Posterior cingulate gyrus (tissue), 11 donors: ENCODE results near the gene SLC13A2.

ENCODE experiments used
- DNase-seq, 10 donors: peaks; one replicate each; pipeline versions ENCODE4 v3.0.0 to v3.0.0-alpha.2; 2020 to 2021; ENCODE audit warnings: mixed read lengths in 3 of 10
- intact Hi-C: fragments of 100-400 bp; cut with DNase I; formaldehyde crosslinking; loops from one replicate; pipeline ENCODE4 v1.15.1; 2023

SLC13A2 gene

DNA sequence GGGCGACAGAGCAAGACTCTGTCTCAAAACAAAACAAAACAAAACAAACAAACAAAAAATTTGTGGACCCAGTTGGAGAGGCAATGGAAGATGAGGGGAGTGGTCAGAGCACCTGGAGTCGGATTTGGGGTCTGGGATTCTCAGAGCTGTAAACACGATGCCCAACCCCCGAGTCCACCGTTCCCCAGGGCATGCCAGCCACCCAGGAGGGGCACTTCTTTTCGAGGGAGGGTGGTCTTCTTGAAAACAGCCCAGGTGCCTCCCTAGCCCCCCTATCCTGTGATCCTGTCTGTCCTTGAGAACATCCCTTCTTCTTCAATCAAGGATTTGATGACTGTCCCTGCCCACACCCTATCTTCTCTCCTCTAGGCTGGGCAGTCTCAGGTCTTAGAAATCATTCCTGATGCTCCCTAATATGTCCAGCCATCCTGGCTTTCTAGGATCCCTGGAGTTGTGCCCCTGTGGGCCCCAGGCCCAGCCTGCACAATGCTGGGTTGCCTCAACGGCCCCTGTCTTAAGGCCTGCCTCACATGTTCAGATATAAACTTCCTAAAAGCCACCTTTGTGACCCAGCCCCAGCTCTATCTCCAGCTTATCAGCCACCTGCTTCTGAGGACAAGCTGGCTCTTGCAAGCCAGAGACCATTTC lies 3.1 kb upstream of the SLC13A2 start:
- DNase-seq, result peak in 1 of 10 donors; percentile 60
- intact Hi-C loops, result no loop called here

DNA sequence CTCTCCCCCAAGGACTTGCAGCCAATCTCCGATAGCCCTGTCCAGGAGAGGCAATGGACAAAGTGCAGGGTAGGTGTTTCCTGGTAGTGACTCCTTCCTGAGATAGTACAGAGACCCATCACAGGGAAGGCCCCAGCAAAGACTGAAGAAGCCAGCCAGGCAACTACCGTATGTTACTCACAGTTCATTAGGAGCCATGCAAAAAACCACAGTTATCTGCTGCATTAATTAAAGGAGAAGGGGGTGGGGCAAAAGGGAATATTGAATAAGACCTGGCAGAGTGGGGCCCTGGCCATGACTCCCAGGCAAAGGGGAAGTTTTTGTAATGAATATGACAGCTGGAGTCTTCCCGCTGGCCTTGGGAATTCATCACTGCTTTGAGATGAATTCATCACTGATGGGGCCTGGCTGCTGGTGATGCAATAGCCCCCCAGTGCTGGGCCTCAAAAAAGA lies 2.5 kb upstream of the SLC13A2 start:
- intact Hi-C loops, result no loop called here
- no peak for DNase-seq

DNA sequence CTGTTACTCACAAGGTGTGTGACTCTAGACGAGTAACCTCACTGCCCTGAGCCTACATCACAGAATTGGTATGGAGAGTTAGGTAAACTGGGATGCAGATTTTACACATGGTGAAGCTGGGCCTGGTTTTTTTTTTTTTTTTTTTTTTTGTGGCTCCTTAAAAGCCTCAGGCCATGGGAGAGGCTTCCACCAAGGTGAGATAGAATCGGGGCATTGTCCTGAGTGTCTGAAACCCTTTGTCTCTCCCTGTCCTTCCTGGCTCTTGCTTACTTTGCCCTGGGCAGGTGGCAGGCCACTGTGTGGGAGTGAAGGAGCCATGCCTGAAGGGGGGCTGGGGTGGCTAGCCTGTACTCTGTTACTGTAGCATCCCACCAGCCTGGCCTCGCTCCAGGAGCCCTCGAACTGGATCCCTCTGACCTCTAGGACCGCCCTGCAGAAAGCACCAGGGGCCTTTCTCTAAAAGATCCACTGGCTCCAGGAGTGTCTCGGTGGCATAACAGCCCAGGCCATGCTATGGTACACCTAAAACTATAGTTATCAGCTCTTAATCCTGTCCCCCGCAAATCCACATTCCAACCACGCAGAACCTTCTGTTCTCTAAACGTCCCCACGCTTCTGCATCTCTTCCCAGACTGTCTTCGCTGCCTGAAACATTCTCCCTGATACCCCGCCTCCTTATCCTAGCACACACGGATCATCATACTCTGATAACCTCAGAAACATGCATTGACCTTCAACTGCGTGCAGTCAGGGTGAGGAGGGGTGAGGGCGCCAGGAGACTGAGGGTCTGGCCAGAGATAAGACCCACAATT lies 1.7 kb upstream of the SLC13A2 start:
- intact Hi-C loops, result no loop called here
- DNase-seq, result peak in 1 of 10 donors; percentile 64

DNA sequence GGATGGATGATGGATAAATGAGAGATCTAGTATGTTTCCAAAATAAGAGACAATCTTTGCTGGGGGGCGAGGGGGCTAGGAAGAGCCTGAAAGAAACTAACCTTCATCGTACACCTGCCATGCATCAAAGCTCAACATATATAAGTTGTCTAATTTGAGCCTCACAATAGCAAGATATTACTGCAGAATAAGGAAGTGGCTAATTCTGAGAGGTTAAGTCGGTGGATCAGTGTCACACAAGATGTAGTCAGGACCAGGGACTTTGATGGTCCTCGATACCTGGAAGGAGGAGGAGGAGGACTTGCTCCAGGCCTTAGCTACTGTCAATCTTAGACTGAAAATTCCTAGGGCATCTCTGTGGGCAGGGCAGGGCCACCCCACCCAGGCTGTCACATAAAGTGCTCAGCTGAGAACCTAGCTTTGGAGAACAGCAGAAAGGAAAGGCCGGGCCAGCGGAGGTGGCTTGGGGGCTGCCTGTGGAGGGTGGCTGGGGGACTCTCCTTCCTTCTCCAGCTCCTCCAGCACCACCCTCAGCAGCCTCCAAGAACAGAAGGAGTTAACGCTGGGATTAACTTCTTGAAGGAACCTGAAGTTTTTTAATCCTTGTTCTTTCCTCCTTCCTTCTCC lies 460 bp upstream of the SLC13A2 start:
- intact Hi-C loops, result no loop called here
- DNase-seq, result peak in 1 of 10 donors; percentile 5

DNA sequence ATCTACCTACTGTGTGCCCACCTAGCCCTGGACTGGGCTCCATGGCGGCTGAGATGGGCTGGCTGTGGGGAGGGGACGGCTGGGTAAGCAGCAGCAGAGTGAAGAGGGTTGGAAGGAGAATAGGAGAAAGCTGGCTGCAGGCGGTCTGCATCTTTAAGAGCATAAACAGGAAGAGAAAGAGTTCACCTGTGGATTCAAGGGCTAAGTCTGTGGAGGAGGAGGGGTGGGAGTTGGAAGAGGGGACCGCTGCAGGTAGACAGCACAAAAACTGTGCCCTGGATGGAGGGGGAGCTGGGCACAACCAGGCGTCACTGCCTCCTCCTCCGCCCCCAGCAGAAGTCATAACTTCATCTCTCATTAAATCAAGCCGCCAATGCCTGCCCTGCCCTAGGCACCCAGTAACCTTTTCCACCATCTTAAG lies 677 bp downstream of the SLC13A2 start:
- intact Hi-C loops, result no loop called here
- DNase-seq, result peak in 1 of 10 donors; percentile 19

DNA sequence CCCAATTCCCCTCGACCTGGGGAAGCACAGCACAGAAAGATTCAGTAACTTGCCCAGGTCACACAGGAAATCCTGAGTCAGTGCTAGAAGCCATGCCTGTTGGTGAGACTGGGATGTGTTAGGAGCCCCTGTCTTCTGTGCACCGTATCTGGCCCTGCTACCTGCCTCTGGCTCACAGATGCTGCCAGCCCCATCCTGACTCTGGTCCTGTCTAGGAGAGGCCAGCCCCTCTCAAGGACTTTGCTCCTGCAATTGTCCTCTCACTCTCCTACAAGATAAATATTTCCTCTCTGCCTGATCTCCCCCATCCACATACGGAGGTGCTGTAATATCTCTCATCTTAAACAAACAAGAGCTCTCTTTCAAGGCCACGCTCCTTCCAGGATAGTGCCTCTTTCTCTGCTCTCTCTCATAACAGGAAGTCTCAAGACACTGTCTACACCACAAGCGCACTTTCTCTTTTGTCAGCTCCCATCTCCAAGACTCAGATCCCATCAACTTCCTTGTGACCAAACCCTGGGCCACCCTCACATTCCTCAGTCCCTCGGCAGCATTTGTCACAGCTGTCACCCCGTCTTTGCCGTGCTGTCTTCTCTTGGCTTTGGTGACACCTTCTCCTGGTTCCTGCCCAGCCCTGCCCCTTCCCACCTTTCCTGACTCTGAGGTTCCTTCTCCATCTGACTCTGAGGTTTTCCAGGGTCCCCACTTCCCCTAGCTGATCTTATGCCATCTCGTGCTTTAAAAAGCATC lies 1.9 kb downstream of the SLC13A2 start:
- DNase-seq, result peak in 1 of 10 donors; percentile 14
- intact Hi-C loops, result no loop called here

DNA sequence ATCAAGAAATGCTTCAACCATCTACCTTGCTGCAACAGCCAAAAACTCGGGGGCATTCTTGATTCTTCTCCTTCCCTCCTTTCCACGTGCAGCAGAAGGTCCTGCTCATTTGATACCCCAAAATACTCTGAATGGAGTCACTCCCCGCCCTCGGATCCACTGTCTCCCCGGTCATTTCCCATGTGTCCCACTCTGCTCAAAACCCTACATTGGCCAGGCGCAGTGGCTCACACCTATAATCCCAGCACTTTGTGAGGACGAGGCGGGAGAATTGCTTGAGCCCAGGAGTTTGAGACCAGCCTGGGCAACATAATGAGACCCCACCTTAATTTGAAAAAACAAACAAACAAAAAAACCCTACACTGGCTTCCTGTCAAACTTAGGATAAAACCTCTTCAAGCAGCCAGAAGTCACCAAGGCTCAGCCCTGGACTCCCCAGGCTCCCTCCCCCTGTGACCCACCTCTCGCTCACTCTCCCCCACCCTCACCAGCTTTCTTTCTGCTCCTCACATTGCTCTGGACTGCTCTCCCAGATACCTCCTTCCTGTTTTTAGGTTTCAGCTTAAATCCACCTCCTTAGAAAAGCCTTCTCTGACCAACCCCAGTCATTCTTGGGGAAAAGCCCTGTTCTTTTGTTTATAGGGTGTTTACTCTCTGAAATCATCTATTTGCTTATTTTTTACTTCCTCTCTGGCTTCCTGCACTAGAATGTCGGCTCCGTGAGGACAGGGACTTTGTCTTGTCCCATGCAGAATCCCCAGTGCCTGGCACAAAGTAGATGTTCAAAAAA lies 2.8 kb downstream of the SLC13A2 start:
- intact Hi-C loops, result no loop called here
- DNase-seq, result peak in 1 of 10 donors; percentile 52

DNA sequence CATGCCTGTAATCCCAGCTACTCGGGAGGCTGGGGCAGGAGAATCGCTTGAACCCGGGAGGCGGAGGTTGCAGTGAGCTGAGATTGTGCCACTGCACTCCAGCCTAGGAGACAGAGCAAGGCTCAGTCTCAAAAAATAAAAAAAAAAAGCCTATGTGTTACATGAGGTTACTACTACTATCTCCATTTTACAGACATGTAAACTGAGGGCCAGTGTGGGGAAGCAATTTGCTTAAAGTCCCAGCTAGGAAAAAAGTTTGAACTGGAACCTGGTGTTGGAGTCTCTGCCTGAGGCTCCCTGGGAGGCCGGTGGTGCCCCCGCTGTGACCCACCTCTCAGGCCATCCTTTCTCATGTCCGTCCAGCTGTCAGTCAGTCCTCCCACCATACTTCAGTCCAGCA lies 4.5 kb downstream of the SLC13A2 start:
- DNase-seq, result peak in 2 of 10 donors; percentile 1 to 57
- intact Hi-C loops, result no loop called here

DNA sequence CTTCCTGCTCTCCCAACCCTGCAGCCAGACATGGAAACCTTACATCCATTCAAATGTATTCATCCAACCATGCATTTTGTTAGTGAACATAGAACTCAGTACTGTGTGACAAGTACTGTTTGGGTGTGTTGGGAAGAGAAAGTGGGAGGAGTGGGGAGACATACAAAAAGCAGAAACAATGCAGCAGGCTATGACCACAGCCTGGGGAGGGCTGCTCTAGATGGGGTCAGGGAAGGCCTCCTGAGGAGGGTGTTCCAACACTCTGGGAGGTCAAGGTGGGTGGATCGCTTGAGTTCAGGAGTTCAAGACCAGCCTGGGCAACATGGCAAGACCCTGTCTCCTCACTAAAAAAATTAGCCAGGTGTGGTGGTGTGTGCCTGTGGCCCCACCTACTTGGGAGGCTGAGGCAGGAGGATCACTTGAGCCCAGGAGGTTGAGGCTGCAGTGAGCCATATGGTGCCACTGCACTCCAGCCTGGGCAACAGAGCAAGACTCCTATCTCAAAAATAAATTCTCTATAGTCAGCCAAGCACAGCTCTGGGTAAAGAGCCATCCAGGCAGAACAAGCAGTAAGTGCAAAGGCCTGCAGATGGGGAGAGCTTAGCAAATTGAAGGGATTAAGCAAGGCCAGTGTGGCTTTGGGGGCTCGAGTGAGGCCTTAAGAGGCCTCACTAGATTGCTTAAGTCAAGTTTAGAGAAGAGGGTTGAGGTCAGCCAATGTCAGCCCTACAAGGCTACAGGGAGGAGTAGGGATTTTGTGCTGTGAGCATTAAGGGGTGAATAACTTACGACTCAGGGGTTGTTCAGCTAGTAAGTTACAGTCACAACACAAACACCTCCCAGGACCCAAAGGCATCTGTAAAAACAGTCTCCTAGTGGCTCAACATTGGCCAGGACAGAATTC lies 5.5 kb downstream of the SLC13A2 start:
- peak in 2 of 10 donors; percentile 15 to 25 for DNase-seq

DNA sequence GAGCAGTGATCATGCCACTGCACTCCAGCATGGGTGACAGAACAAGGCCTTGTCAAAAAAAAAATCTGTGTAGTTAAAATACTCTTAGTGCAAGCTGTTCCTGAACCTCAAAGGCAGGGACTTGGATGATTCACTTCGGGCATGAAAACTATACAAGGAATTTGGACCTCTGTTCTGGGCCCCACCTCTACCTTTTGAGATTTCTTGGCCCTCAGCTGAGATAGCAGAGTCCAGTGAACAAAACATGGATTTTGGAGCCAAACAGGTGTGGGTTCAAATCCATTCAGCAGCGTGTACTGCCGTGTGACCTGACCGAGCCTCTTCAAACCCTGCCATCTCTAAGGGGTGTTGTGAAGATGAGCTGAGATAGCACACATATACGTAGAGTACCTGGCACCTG lies 6.8 kb downstream of the SLC13A2 start:
- DNase-seq, result peak in 1 of 10 donors; percentile 1
- intact Hi-C loops, result no loop called here

More for the DNA sequence above, 5.5 kb downstream of the SLC13A2 start:
- intact Hi-C loops, result no loop called here

DNA sequence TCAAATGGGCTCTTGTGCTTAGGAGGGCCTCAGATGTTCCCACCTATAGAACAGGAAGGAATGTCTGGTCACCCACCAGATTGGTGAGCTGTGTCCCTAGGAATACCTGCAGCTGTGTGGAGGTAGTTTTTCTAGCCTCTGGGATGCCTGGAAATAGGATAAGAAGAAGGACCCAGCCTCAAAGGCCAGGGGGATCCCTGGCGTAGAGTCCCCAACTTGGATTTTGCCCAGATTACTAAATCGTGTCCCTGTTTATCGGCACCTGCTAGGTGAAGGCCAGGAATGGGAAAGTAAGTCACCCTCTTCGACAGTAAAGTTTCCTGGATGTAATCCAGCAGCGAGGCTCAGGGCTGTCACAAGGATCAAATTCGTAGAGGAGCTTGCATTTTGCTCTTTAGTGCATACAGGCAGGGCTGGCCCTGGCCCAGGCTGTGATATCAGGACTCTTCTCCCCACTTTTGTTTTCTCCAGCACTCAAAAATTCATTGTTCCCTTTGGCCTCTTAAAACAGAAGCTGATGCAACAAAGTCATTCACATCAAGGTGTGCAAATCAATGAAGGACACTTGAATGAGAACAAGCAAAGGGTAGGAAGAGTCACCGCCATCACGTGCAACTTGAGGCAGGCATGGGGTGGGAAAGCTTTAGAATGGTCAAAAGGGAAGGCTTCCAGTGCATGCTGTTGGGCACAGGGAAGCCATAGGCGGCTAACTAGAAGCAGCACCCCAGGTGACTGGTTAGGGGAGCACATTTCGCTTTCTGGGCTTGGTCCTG lies 7.5 kb downstream of the SLC13A2 start:
- DNase-seq, result peak in 2 of 10 donors; percentile 27 to 67
- intact Hi-C loops, result no loop called here

DNA sequence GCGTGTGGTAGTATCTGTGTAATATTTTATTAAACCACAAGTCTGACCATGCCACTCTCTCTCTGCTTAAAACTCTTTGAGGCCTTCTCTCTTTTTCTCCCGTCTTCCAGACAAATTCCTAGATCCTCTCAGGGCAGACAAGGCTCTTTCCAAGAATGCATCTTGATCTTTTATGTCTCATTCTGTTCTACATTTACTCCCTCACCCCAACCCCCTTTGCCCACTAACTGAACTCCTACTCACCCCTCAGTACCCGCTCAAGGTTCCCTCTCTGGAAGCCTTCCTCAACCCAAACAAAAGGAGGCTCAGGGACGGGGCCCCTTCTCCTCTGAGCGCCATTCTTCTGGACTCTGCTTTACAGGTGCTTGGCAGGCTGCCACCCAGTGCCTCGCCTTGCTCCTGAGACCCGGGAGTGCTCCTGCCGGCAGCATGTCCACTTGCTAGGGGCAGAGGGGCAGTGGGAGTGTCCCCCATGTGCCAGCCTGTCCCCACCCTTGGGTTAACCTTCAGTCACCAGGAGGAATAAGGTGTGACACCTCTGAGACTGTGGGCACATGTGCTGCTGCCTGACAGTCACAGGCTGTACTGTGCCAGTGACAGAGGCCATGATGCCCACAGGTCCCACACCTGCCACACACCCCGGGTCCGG lies 9.2 kb downstream of the SLC13A2 start:
- intact Hi-C loops, result no loop called here
- peak in 2 of 10 donors; percentile 62 to 81 for DNase-seq

DNA sequence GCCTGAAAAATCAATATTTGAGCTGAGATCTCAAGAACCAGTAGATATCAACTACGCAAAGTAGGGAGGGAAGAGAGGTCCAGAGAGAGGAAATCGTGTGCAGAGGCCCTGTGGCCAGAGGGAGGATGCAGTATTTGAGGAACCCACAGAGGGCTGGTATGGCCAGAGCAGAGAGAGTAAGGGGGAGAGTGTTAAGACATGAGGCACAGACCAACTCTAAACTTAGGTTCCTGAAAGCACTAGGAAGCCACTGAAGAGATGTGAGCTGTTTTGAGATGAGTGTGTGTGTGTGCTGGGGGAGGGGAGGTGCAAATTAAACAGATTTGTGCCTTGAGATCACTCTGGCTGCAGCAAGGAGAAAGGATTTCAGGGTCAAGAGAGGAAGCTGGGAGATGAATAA lies 10.9 kb downstream of the SLC13A2 start:
- peak in 1 of 10 donors; percentile 1 for DNase-seq
- intact Hi-C loops, result no loop called here

DNA sequence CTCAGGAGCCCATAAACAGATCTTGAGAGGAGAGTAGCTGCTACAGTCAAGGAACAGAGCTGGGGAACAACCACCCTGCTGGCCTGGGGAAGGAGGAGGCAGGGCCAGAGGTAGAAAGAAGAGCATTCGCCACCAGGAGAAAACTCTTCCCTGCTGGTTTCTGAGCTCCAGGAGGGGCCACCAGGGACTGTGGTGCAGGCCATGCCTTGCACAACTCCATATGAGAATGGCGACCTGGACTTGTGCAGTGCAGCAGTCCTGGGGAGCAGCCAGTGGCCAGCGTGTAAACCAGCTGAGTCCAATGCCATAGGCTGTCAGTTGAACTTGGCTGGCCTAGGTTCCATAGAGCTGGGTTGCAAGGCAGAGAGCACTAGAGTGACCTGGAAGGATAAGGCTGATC lies 11.6 kb downstream of the SLC13A2 start:
- DNase-seq, result peak in 1 of 10 donors; percentile 44
- intact Hi-C loops, result no loop called here

DNA sequence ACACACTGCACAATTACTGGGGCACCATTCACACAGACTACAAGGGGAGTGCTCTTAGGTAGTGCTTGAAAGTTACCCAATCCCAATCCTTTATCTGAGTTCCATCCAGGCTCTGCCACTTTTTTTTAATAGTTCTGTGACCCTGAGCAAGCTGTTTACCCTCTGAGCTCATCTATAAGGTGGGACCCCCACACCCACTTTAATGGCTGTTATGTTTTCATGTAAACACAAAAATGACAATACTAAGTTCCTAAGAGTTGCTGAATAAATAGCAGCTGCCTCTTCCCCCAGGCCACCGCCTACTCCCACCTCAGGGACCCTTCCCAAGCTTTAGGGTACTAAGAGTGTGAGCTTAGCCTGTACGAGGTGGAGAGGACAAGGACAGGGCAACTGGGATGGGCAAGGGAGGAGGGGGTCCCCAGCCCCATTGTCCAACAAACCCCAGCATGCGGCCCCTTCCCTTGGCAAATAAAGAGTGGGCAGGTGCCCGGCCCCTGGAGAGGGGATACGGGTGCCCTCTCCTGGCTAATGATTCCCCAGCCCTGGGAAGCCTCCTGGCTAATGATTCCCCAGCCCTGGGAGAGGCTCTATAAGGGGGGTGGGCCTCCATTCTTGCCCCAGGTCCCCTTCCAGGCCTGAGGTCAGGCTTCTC lies 14.6 kb downstream of the SLC13A2 start:
- intact Hi-C loops, result no loop called here
- DNase-seq, result peak in 1 of 10 donors; percentile 69

DNA sequence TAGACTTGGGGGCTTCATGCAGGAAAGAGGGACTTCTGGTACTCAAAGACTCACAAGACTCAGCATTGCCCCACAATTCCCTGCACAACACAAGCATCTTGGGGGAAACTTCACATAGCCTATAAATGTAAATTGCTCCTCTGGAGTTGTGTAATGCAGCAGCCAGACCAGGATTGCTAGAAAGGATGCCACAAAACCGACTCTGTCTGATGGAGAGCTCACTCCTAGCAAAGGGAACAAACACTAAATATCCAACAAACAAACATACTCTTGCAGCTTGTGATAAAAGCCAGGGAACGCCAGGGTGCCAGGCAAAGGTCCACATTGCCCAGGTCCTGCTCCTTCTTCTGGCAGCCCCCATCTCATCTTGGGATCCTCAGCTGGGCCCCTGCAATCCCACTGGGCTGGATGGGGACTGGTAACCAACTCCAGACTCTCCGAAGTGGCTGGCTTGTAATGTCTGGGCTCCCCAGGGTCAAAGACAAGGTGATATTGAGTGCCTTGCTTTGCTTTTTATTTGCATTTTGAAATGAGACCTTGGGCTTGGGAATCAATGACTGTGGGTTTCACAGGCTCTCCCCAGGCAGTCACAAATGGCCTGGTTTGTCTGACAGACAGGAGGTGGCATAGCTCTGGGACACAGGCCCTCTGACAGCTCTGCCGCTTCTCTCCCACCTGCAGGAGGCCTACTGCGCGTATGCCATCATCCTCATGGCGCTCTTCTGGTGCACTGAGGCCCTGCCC lies 15.3 kb downstream of the SLC13A2 start:
- intact Hi-C loops, result no loop called here
- peak in 1 of 10 donors; percentile 11 for DNase-seq
